GM21737 (cell line): ENCODE measurements around the gene CEP135.
"Not testable (repeated sequence)": the region's sequence is repeated elsewhere in the genome, so short reads cannot be mapped to it uniquely, and the experiment has no call there.

Experiments
- ATAC-seq: cut with Tn5 transposase; IDR thresholded peaks from one replicate; pipeline ENCODE4 v1.9.1; 2021; ENCODE audit warnings: mild to moderate bottlenecking, moderate library complexity; ENCODE audit not compliant: unreplicated experiment

The CEP135 gene

GRCh38 chr4:56067826-56068225, 119.1 kb downstream of the CEP135 start:
- no peak for ATAC-seq

GRCh38 chr4:56072730-56073129, 124.0 kb downstream of the CEP135 start:
- not testable (repeated sequence) for ATAC-seq

GRCh38 chr4:56077676-56078075, 128.9 kb downstream of the CEP135 start:
- ATAC-seq = no peak

- no peak for ATAC-seq
Observed at GRCh38 chr4:56078866-56079265, 130.1 kb downstream of the CEP135 start.

- ATAC-seq = no peak
Observed at GRCh38 chr4:56080384-56080783, 131.6 kb downstream of the CEP135 start.

- no peak for ATAC-seq
Observed at GRCh38 chr4:56082829-56083228, 134.1 kb downstream of the CEP135 start.
